WTC11 (cell line): ENCODE data around the gene TADA2A. TPM values are rescaled to one million over a fixed set of nuclear protein-coding genes. Genes with fewer than 3 reads are reported as not detected.

Source experiments
- ATAC-seq: fragments of 200-7000 bp; cut with Tn5 transposase; 2 replicates; pipeline ENCODE4 v1.10.0; 2021; ENCODE audit warnings: mild to moderate bottlenecking, moderate library complexity
- CTCF ChIA-PET: fragments of 300-600 bp; sonication (Branson Sonifier 250); formaldehyde crosslinking; loops from one replicate; lab custom pipeline; 2021; ENCODE audit warnings: antibody characterized with exemption; lab: Charles Lee
- POLR2A ChIA-PET: fragments of 350-600 bp; sonication (Branson Sonifier 250); formaldehyde crosslinking; loops from one replicate; lab custom pipeline; 2021; ENCODE audit warnings: antibody characterized with exemption; lab: Charles Lee
- DNase-seq: peaks from one replicate; pipeline ENCODE4 v3.0.0; 2021; ENCODE audit warnings: low spot score
- H3K27ac Mint-ChIP-seq: 2 replicates; pipeline ENCODE4 v1.8.0; 2021; ENCODE audit warnings: mixed read lengths
- H3K27me3 Mint-ChIP-seq: 2 replicates; pipeline ENCODE4 v1.8.0; 2021; ENCODE audit warnings: low read depth, mild to moderate bottlenecking, moderate library complexity, mixed read lengths
- H3K36me3 Mint-ChIP-seq: 2 replicates; pipeline ENCODE4 v1.8.0; 2021; ENCODE audit warnings: mixed read lengths
- H3K4me1 Mint-ChIP-seq: 2 replicates; pipeline ENCODE4 v1.8.0; 2022; ENCODE audit warnings: mixed read lengths
- H3K4me3 Mint-ChIP-seq: 2 replicates; pipeline ENCODE4 v1.8.0; 2021; ENCODE audit warnings: mild to moderate bottlenecking, moderate library complexity, mixed read lengths
- H3K9me3 Mint-ChIP-seq: 2 replicates; pipeline ENCODE4 v1.8.0; 2021; ENCODE audit warnings: mixed read lengths
- CBFB ChIP-seq: sonication (generic); formaldehyde crosslinking; IDR thresholded peaks from 2 replicates; pipeline ENCODE4 v1.8.1; 2022; ENCODE audit warnings: mild to moderate bottlenecking, low read depth, missing genetic modification reagents
- HMGA2 ChIP-seq: fragments of 250-450 bp; sonication (Bioruptor Pico); IDR thresholded peaks from 2 replicates; pipeline ENCODE4 v1.4.0; 2021; ENCODE audit warnings: mild to moderate bottlenecking, moderate library complexity
- MXD4 ChIP-seq: fragments of 250-450 bp; sonication (Bioruptor Pico); IDR thresholded peaks from 2 replicates; pipeline ENCODE4 v1.8.0; 2021; ENCODE audit warnings: mild to moderate bottlenecking, moderate library complexity, borderline replicate concordance
- MYBL2 ChIP-seq: sonication (generic); formaldehyde crosslinking; IDR thresholded peaks from 2 replicates; pipeline ENCODE4 v1.8.1; 2023; ENCODE audit warnings: mild to moderate bottlenecking, moderate library complexity, missing genetic modification reagents
- NFATC4 ChIP-seq: fragments of 250-450 bp; sonication (Bioruptor Pico); IDR thresholded peaks from 2 replicates; pipeline ENCODE4 v1.9.0; 2021; ENCODE audit warnings: mild to moderate bottlenecking
- PRRX2 ChIP-seq: fragments of 250-450 bp; sonication (Bioruptor Pico); IDR thresholded peaks from 2 replicates; pipeline ENCODE4 v1.8.0; 2021; ENCODE audit warnings: mild to moderate bottlenecking
- RORB ChIP-seq: fragments of 250-450 bp; sonication (Bioruptor Pico); IDR thresholded peaks from 2 replicates; pipeline ENCODE4 v1.9.0; 2021; ENCODE audit warnings: mild to moderate bottlenecking
- SP1 ChIP-seq: sonication (generic); formaldehyde crosslinking; conservative IDR thresholded peaks from 2 replicates; pipeline ENCODE4 v1.8.1; 2022; ENCODE audit warnings: missing genetic modification reagents
- TCF7 ChIP-seq: sonication (generic); formaldehyde crosslinking; IDR thresholded peaks from 2 replicates; pipeline ENCODE4 v1.8.0; 2022; ENCODE audit warnings: mild to moderate bottlenecking, low read depth, missing genetic modification reagents, moderate library complexity
- TP53 ChIP-seq: sonication (generic); formaldehyde crosslinking; IDR thresholded peaks from 2 replicates; pipeline ENCODE4 v1.8.1; 2023; ENCODE audit warnings: mild to moderate bottlenecking, missing genetic modification reagents
- ZNF219 ChIP-seq: sonication (generic); formaldehyde crosslinking; IDR thresholded peaks from 2 replicates; pipeline ENCODE4 v1.8.0; 2023; ENCODE audit warnings: missing genetic modification reagents, mild to moderate bottlenecking, borderline replicate concordance
- ZNF416 ChIP-seq: fragments of 250-450 bp; sonication (Bioruptor Pico); IDR thresholded peaks from 2 replicates; pipeline ENCODE4 v1.9.0; 2021; ENCODE audit warnings: mild to moderate bottlenecking, inconsistent platforms
- total RNA-seq: library from RNA; stranded (reverse); gene quantifications from 3 replicates; pipeline ENCODE4 v1.2.3, GENCODE V29; 2021
- TF ChIP-seq, protein P1 (sequence below): fragments of 200-600 bp; IDR thresholded peaks from 2 replicates; pipeline ENCODE4 v1.8.0; 2022; ENCODE audit warnings: antibody characterized with exemption
- TF ChIP-seq, protein P2 (sequence below): sonication (generic); formaldehyde crosslinking; IDR thresholded peaks from 2 replicates; pipeline ENCODE4 v1.8.1; 2022; ENCODE audit warnings: low read depth, mild to moderate bottlenecking, moderate library complexity, missing genetic modification reagents, borderline replicate concordance
- TF ChIP-seq, protein P3 (sequence below): sonication (generic); formaldehyde crosslinking; IDR thresholded peaks from 2 replicates; pipeline ENCODE4 v1.8.1; 2023; ENCODE audit warnings: mild to moderate bottlenecking, missing genetic modification reagents, borderline replicate concordance

TADA2A gene
- total RNA-seq, 1 experiment from 2014 or later, result 16.5 TPM

DNA sequence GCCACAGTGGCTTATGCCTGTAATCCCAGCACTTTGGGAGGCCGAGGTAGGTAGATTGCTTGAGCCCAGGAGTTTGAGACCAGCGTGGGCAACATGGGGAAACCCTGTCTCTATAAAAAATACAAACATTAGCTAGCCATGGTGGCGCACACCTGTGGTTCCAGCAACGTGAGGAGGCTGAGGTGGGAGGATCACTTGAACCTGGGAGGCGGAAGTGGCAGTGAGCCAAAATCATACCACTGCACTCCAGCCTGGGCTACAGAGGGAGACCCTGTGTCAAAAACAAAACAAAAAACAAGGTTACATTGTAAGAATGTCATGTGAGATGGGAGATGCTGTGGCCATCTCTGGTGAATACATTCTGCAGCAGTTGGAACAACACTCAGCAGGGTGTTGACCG is 96.5 kb downstream of the TADA2A start:
- Mint-ChIP-seq H3K4me3 (no peak overlapping the region), H3K27me3 (no peaks in the 10 kb centered on the region), H3K36me3 (no peaks in the 10 kb centered on the region), H3K4me1 (peaks cover 19% of the 10 kb centered on the region), H3K27ac (no peak overlapping the region), H3K9me3 (no peaks in the 10 kb centered on the region)
- ChIA-PET POLR2A (no interaction called here), CTCF (interaction anchor here (1.2 to 1.3 kb wide), 2 partner anchors 18 to 24 kb away, joined by 3 read pairs; no protein-coding TSS in a partner anchor)
- DNase-seq (no peak), ATAC-seq (no peak)
- TF ChIP-seq PRRX2 (CRISPR knock-in tag) (no peak), MYBL2 (CRISPR knock-in tag) (no peak), RORB (CRISPR knock-in tag) (no peak), MXD4 (no peak), ZNF416 (CRISPR knock-in tag) (no peak), NFATC4 (no peak), TCF7 (CRISPR knock-in tag) (no peak)
- TF ChIP-seq, protein P1, sequence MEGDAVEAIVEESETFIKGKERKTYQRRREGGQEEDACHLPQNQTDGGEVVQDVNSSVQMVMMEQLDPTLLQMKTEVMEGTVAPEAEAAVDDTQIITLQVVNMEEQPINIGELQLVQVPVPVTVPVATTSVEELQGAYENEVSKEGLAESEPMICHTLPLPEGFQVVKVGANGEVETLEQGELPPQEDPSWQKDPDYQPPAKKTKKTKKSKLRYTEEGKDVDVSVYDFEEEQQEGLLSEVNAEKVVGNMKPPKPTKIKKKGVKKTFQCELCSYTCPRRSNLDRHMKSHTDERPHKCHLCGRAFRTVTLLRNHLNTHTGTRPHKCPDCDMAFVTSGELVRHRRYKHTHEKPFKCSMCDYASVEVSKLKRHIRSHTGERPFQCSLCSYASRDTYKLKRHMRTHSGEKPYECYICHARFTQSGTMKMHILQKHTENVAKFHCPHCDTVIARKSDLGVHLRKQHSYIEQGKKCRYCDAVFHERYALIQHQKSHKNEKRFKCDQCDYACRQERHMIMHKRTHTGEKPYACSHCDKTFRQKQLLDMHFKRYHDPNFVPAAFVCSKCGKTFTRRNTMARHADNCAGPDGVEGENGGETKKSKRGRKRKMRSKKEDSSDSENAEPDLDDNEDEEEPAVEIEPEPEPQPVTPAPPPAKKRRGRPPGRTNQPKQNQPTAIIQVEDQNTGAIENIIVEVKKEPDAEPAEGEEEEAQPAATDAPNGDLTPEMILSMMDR, result no peak

DNA sequence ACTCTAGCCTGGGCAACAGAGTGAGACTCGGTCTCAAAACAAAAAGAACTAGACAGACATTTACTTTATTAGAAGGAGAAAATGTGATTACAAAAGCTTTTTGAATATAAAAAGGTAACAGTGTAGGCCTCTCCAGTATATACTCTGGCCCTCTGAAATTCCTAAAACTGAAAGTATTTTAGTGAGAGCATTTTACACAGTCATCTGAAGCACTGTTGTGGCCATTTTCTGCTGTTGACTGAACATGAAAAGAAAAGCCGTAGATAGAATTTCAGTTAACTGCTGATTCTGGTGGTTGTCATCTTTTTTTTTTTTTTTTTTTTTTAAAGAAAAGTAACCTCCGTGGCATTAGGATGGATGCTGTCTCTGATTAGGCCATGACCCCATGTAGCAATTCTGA is 98.6 kb downstream of the TADA2A start:
- Mint-ChIP-seq H3K36me3 (no peaks in the 10 kb centered on the region), H3K27me3 (no peaks in the 10 kb centered on the region), H3K9me3 (no peaks in the 10 kb centered on the region), H3K4me1 (peaks cover 19% of the 10 kb centered on the region), H3K4me3 (no peak overlapping the region), H3K27ac (no peak overlapping the region)
- POLR2A ChIA-PET, result no interaction called here
- TF ChIP-seq ZNF219 (no peak), TCF7 (CRISPR knock-in tag) (no peak), HMGA2 (CRISPR knock-in tag) (no peak), CBFB (CRISPR knock-in tag) (no peak)
- TF ChIP-seq, protein P2, sequence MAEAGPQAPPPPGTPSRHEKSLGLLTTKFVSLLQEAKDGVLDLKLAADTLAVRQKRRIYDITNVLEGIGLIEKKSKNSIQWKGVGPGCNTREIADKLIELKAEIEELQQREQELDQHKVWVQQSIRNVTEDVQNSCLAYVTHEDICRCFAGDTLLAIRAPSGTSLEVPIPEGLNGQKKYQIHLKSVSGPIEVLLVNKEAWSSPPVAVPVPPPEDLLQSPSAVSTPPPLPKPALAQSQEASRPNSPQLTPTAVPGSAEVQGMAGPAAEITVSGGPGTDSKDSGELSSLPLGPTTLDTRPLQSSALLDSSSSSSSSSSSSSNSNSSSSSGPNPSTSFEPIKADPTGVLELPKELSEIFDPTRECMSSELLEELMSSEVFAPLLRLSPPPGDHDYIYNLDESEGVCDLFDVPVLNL (CRISPR knock-in tag), result no peak
- TF ChIP-seq, protein P3, sequence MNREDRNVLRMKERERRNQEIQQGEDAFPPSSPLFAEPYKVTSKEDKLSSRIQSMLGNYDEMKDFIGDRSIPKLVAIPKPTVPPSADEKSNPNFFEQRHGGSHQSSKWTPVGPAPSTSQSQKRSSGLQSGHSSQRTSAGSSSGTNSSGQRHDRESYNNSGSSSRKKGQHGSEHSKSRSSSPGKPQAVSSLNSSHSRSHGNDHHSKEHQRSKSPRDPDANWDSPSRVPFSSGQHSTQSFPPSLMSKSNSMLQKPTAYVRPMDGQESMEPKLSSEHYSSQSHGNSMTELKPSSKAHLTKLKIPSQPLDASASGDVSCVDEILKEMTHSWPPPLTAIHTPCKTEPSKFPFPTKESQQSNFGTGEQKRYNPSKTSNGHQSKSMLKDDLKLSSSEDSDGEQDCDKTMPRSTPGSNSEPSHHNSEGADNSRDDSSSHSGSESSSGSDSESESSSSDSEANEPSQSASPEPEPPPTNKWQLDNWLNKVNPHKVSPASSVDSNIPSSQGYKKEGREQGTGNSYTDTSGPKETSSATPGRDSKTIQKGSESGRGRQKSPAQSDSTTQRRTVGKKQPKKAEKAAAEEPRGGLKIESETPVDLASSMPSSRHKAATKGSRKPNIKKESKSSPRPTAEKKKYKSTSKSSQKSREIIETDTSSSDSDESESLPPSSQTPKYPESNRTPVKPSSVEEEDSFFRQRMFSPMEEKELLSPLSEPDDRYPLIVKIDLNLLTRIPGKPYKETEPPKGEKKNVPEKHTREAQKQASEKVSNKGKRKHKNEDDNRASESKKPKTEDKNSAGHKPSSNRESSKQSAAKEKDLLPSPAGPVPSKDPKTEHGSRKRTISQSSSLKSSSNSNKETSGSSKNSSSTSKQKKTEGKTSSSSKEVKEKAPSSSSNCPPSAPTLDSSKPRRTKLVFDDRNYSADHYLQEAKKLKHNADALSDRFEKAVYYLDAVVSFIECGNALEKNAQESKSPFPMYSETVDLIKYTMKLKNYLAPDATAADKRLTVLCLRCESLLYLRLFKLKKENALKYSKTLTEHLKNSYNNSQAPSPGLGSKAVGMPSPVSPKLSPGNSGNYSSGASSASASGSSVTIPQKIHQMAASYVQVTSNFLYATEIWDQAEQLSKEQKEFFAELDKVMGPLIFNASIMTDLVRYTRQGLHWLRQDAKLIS, result no peak
- DNase-seq (no peak), ATAC-seq (no peak)
- CTCF ChIA-PET, result interaction anchor here (1.8 kb wide), 1 partner anchor 10 kb away, joined by 5 read pairs; no protein-coding TSS in a partner anchor

DNA sequence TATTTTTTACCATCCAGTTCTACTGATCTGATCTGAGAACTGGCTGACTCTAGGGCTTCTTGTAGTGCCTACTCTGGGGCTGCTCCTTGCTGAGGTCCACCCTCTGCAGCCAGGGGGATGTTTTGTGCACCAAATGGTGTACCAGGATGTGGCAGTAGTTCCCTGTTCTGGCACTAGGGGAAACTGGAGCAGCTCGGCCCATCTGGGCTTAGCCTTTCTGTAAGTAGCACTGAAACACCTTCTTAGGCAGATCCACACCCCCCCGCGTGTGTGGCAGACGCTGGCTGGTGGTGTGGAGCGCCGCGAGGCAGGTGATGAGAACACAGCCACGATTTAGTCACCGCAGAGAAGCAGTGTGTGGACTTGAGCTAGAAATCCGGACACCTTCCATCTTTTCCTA is 100.0 kb downstream of the TADA2A start:
- Mint-ChIP-seq H3K27ac (peak overlapping the region; percentile 43), H3K27me3 (no peaks in the 10 kb centered on the region), H3K36me3 (0 out of 2 replicates have a peak, but pooled peaks cover 3% of the 10 kb centered on the region), H3K4me3 (no peak overlapping the region), H3K4me1 (peaks cover 14% of the 10 kb centered on the region), H3K9me3 (no peaks in the 10 kb centered on the region)
- ATAC-seq, result peak; percentile 99
- DNase-seq, result peak; percentile 79
- ChIA-PET CTCF (interaction anchor here (0.6 to 2.2 kb wide), 22 partner anchors 8 to 264 kb away, joined by 3 to 19 read pairs (median 4); no protein-coding TSS in a partner anchor), POLR2A (no interaction called here)
- TF ChIP-seq, protein P1, result peak; percentile 43; the same call in 1 of the 2 replicates
- no peak for TF ChIP-seq TP53 (CRISPR knock-in tag)
- no peak for TF ChIP-seq SP1 (CRISPR knock-in tag)
